GM12878 (cell line): ENCODE results near the gene DNPEP. TPM values are rescaled to one million over a fixed set of nuclear protein-coding genes. Genes with fewer than 3 reads are reported as not detected.

Experiments
- ATAC-seq: fragments of 200-7000 bp; cut with Tn5 transposase; 3 replicates; pipeline ENCODE4 v1.9.1; 2020; ENCODE audit warnings: mild to moderate bottlenecking, moderate library complexity
- BruUV-seq: library from RNA; stranded (reverse); fragments of 400-500 nt; replicated peaks from 2 replicates; lab custom pipeline; 2021; lab: Mats Ljungman, UMichigan
- CTCF ChIA-PET: fragments of 300-600 bp; sonication (Branson Sonifier 250); formaldehyde crosslinking; extraction: SDS; loops from one replicate; lab custom pipeline; 2021; ENCODE audit warnings: inconsistent platforms; lab: Yijun Ruan, JAX
- POLR2A ChIA-PET: fragments of 350-600 bp; formaldehyde crosslinking; extraction: SDS; loops from one replicate; lab custom pipeline; 2021; ENCODE audit warnings: inconsistent platforms; lab: Charles Lee
- RAD21 ChIA-PET: fragments of 300-600 bp; sonication (Branson Sonifier 250); formaldehyde crosslinking; loops from one replicate; lab custom pipeline; 2023; ENCODE audit warnings: antibody characterized with exemption; ENCODE audit not compliant: unreplicated experiment; lab: Charles Lee
- SMC1A ChIA-PET: fragments of 300-600 bp; sonication (Branson Sonifier 250); formaldehyde crosslinking; loops from one replicate; lab custom pipeline; 2023; ENCODE audit not compliant: unreplicated experiment, uncharacterized antibody; lab: Charles Lee
- DNase-seq: peaks from one replicate; pipeline ENCODE4 v3.0.0-alpha.2; 2011; ENCODE audit warnings: low read depth, low spot score
- FAIRE-seq: peaks from 3 replicates; lab custom pipeline; 2011; peaks lifted over from hg19 to GRCh38; lab: Jason Lieb, UNC
- H2AFZ ChIP-seq: 2 replicates; pipeline ENCODE4 v1.6.0; 2011; ENCODE audit warnings: low read depth, low read length, control low read depth; ENCODE audit not compliant: control insufficient read depth
- H3K27ac ChIP-seq: 2 replicates; pipeline ENCODE4 v1.5.1; 2011; ENCODE audit warnings: control low read depth; ENCODE audit not compliant: control insufficient read depth, insufficient read depth
- H3K27me3 ChIP-seq, 2 experiments: replicated peaks in 1 of 2; 2 replicates each; pipeline versions ENCODE4 v1.6.0 to v1.6.1; 2011; ENCODE audit warnings: low read length in 1 of 2; ENCODE audit not compliant: control insufficient read depth in 2 of 2, insufficient read depth in 2 of 2
- H3K36me3 ChIP-seq, 2 experiments: 2 replicates each; pipeline ENCODE4 v1.5.1; 2011; ENCODE audit warnings: low read length in 1 of 2; ENCODE audit not compliant: control insufficient read depth in 2 of 2, insufficient read depth in 2 of 2
- H3K4me1 ChIP-seq: 2 replicates; pipeline ENCODE4 v1.6.1; 2011; ENCODE audit warnings: mild to moderate bottlenecking, low read length, moderate library complexity, mixed read lengths; ENCODE audit not compliant: control insufficient read depth, insufficient read depth
- H3K4me2 ChIP-seq: 2 replicates; pipeline ENCODE4 v1.6.0; 2011; ENCODE audit warnings: control low read depth; ENCODE audit not compliant: control insufficient read depth, insufficient read depth
- H3K4me3 ChIP-seq: fragments of 200-600 bp; sonication (generic); 2 replicates; pipeline ENCODE4 v1.5.1; 2016
- H3K79me2 ChIP-seq: 2 replicates; pipeline ENCODE4 v1.6.0; 2011; ENCODE audit warnings: low read length; ENCODE audit not compliant: control insufficient read depth, insufficient read depth
- H3K9ac ChIP-seq: 2 replicates; pipeline ENCODE4 v1.8.0; 2011; ENCODE audit warnings: low read length, control low read depth, mixed read lengths; ENCODE audit not compliant: control insufficient read depth, insufficient read depth
- H3K9me3 ChIP-seq: replicated peaks from 3 replicates; pipeline ENCODE4 v1.5.1; 2011; ENCODE audit warnings: mild to moderate bottlenecking, low read length; ENCODE audit not compliant: control insufficient read depth, insufficient read depth
- H4K20me1 ChIP-seq: 2 replicates; pipeline ENCODE4 v1.6.0; 2011; ENCODE audit not compliant: control insufficient read depth, insufficient read depth
- CHD4 ChIP-seq: fragments of 200-600 bp; sonication (generic); IDR thresholded peaks from 2 replicates; pipeline ENCODE4 v1.6.1; 2016; ENCODE audit warnings: mild to moderate bottlenecking
- CREB1 ChIP-seq: IDR thresholded peaks from 2 replicates; pipeline ENCODE4 v1.6.1; 2012; ENCODE audit warnings: low read depth, mild to moderate bottlenecking, inconsistent platforms
- ESRRA ChIP-seq: IDR thresholded peaks from 2 replicates; pipeline ENCODE4 v1.6.1; 2012; ENCODE audit warnings: mild to moderate bottlenecking, low read length, improper control_type of control experiment
- EZH2 ChIP-seq: IDR thresholded peaks from 2 replicates; pipeline ENCODE4 v1.6.1; 2012; ENCODE audit warnings: low read depth, mild to moderate bottlenecking, control low read depth, inconsistent platforms, low read length, borderline replicate concordance; ENCODE audit not compliant: control insufficient read depth
- KAT2A ChIP-seq: conservative IDR thresholded peaks from 2 replicates; pipeline ENCODE4 v1.6.1; 2011; ENCODE audit warnings: low read depth, low read length; ENCODE audit not compliant: control insufficient read depth
- KDM1A ChIP-seq: fragments of 200-600 bp; sonication (generic); IDR thresholded peaks from 2 replicates; pipeline ENCODE4 v1.6.1; 2016; ENCODE audit warnings: borderline replicate concordance
- NFYA ChIP-seq: IDR thresholded peaks from 2 replicates; pipeline ENCODE4 v1.6.1; 2011; ENCODE audit warnings: low read depth, mild to moderate bottlenecking, low read length, improper control_type of control experiment, borderline replicate concordance
- NRF1 ChIP-seq: conservative IDR thresholded peaks from 2 replicates; pipeline ENCODE4 v1.6.1; 2011; ENCODE audit warnings: mild to moderate bottlenecking, low read depth, low read length, improper control_type of control experiment
- PML ChIP-seq: IDR thresholded peaks from 2 replicates; pipeline ENCODE4 v1.6.1; 2012; ENCODE audit warnings: low read length, inconsistent platforms
- REST ChIP-seq: IDR thresholded peaks from 2 replicates; pipeline ENCODE4 v1.6.1; 2012; ENCODE audit warnings: mild to moderate bottlenecking, low read depth, low read length
- SPI1 ChIP-seq: IDR thresholded peaks from 2 replicates; pipeline ENCODE4 v1.6.1; 2011; ENCODE audit warnings: low read depth, mild to moderate bottlenecking, low read length, moderate library complexity, borderline replicate concordance; ENCODE audit not compliant: insufficient read depth
- ZBTB11 ChIP-seq: fragments of 450-650 bp; formaldehyde crosslinking; IDR thresholded peaks from 2 replicates; pipeline ENCODE4 v1.5.0; 2022; ENCODE audit warnings: mild to moderate bottlenecking, missing genetic modification characterization
- ZNF207 ChIP-seq: fragments of 450-650 bp; IDR thresholded peaks from 2 replicates; pipeline ENCODE4 v1.6.1; 2014; ENCODE audit warnings: antibody characterized with exemption, mild to moderate bottlenecking, borderline replicate concordance
- ZNF274 ChIP-seq: IDR thresholded peaks from one replicate; pipeline ENCODE4 v1.8.0; 2011; ENCODE audit not compliant: insufficient read length, insufficient read depth
- WGBS: methylation state at CpG from one replicate; pipeline ENCODE4 v1.1.6; 2016; ENCODE audit warnings: low lambda C conversion rate; ENCODE audit not compliant: insufficient replicate concordance, insufficient coverage; ENCODE audit errors: missing lambda C conversion rate; 5-methylcytosine and 5-hydroxymethylcytosine counted together
- in situ Hi-C: fragments of 300-500 bp; cut with MboI; formaldehyde crosslinking; loops from 9 replicates; pipeline ENCODE4 v1.14.3; 2018; ENCODE audit warnings: mixed read lengths
- intact Hi-C: fragments of 100-400 bp; cut with micrococcal nuclease; formaldehyde crosslinking; loops from one replicate; pipeline ENCODE4 v1.14.2; 2022; ENCODE audit not compliant: unreplicated experiment
- polyA plus RNA-seq, 11 experiments: library from polyadenylated mRNA; depleted of rRNA in 4 of 11; unstranded in 6 of 11; stranded (reverse) in 5 of 11; fragments of >200 nt; fragmentation: Nextera tagmentation in 4 of 11; fragmentation: Illumina TruSeq in 1 of 11; extraction: Ambion mirVana in 4 of 11; extraction: Trizol in 1 of 11; gene quantifications; 1 replicate in 1 of 11; 2 replicates in 10 of 11; pipeline versions ENCODE4 v1.2.1 to v1.2.3, GENCODE V29; 2011 to 2016; ENCODE audit warnings: inconsistent platforms in 2 of 11, missing spikeins in 2 of 11, low read depth in 1 of 11
- total RNA-seq, 4 experiments: library from RNA; depleted of rRNA in 3 of 4; stranded (reverse); fragments of >200 nt in 3 of 4; fragmentation: Illumina TruSeq in 1 of 4; extraction: Trizol in 1 of 4; gene quantifications; 2 replicates each; pipeline versions ENCODE4 v1.2.1 to v1.2.3, GENCODE V29; 2013 to 2021

Gene DNPEP
- total and polyA plus RNA-seq, 10 of the 15 experiments (the other 5 are each of a cell fraction or from before 2014, with no cell fraction given): 33.1 to 82.0 (median 64.1) TPM

- TF ChIP-seq REST (no peak), PML (no peak), NRF1 (no peak)
These were observed 47.2 kb upstream of the DNPEP start, which contains the start of gene SPEG (continued) for GRCh38 chr2:219434718-219435525.

DNA sequence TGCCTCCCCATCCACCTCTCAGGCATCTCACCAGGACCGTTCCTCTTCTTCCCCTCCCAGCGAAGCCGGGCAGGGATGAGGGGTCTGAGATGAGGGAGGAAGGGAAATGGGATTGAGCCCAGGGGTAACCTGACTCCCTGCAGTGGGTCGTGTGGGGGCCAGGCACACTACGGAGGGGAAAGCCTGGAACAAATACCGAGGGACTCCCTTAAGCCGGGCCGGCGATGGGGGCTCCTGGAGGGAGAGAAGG is 46.7 kb upstream of the DNPEP start:
- WGBS: 55% methylated on average over 4 of the region's 9 CpGs
- Histone ChIP-seq H2AFZ (no peak overlapping the region), H3K79me2 (no peaks in the 10 kb centered on the region), H3K9me3 (no peaks in the 10 kb centered on the region), H3K4me1 (no peaks in the 10 kb centered on the region), H4K20me1 (no peaks in the 10 kb centered on the region; the same call in 1 of the 2 replicates), H3K27me3 (peaks cover 4 to 15% of the 10 kb centered on the region in 2 experiments; a peak in 3 of 4 replicates), H3K9ac (no peak overlapping the region), H3K36me3 (no peaks in the 10 kb centered on the region), H3K27ac (no peak overlapping the region), H3K4me2 (no peak overlapping the region), H3K4me3 (no peak overlapping the region)
- SMC1A ChIA-PET: interaction anchor here (1.0 kb wide), 1 partner anchor 139 kb away, joined by 3 read pairs; no protein-coding TSS in a partner anchor
- POLR2A ChIA-PET: no interaction called here
- no TSS peak for BruUV-seq
- ATAC-seq (no peak), FAIRE-seq (no peak), DNase-seq (no peak)
- RAD21 ChIA-PET: interaction anchor here (1.0 kb wide), 1 partner anchor 31 kb away, joined by 3 read pairs; no protein-coding TSS in a partner anchor
- intact Hi-C loops (no loop called here), in situ Hi-C loops (no loop called here)
- CTCF ChIA-PET: interaction anchor here (1.0 to 1.6 kb wide), 2 partner anchors 15 to 32 kb away, joined by 3 to 10 read pairs; no protein-coding TSS in a partner anchor
- no peak for TF ChIP-seq CREB1
- no peak for TF ChIP-seq CHD4
- no peak for TF ChIP-seq ZNF207
- TF ChIP-seq ESRRA: no peak
- no peak for TF ChIP-seq EZH2
- TF ChIP-seq KAT2A: no peak
- no peak for TF ChIP-seq NFYA
- TF ChIP-seq SPI1: no peak
- no peak for TF ChIP-seq KDM1A
- TF ChIP-seq ZBTB11: no peak
- TF ChIP-seq ZNF274: no peak
